Activated naive CD8-positive, alpha-beta T cell treated with anti-CD3 and anti-CD28 coated beads, Interleukin-2, amount 50 U/mL, for 16 hours (primary cell): ENCODE data around the gene ZNF519.
"Not testable (repeated sequence)": the region's sequence is repeated elsewhere in the genome, so short reads cannot be mapped to it uniquely, and the experiment has no call there.

Source experiments
- DNase-seq: peaks from one replicate; pipeline ENCODE4 v3.0.0-alpha.2; 2020; ENCODE audit warnings: low read depth, low spot score

ZNF519 gene

DNA sequence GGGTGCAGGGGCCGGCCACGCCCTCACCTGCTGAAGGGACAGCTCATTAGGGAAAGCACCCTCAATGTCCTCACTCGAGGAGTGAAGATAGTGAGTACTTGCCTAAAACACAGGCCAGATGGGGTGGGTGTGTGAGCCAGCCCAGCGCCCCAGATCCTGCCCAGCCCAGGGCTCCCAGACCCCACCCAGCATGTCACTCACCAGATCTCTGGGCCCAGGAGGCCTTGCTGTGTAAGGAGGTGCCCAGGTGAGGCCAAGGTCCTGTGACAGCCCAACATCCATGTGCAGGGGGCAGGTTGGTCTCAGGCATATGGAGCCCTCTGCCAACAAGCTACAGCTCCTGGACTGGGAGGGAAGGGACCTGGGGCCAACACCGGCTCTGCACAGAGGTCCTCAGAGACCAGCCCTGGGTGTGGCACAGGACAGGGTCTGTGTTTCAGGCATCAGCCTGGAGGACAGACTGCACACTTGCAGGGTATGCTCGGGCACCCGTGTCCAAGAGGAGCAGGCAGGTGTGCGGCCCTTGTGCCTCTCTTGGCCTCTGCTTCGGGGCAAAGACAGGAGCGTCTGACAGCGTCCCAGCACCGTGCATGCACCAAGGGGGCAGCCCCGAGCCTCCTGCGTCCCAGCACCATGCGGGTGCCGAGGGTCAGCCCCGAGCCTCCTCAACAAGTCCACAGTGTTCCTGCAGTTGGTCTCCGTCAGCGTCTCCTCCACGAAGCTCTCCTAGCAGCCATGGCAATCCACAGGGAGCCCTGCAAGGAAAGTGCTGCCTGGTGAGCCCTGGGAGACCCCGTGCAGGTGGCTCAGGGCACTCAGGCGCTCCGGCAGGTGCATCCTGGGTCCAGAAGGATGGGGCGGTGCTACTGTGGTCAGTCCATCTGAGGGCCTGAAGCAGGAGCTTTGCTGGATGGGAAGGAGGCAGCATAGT, 16.0 kb upstream of the ZNF519 start:
- not testable (repeated sequence) for DNase-seq

DNA sequence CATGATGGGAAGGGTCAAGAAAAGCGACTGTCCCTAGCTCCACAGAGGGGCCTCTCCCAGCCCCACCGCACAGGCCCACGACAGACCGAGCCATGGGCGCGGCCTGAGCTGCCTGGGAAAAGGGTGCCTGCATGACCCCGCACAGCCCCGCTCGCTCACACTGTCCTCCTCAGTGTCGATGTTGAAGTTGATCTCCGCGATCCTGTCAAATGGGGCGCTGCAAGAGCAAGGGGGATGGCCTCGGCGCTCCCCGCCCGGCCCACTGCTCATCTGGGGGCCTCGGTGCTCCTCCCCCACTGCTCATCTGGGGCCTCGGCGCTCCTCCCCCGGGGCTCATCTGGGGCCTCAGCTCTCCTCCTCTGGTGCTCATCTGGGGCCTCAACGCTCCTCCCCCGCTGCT, 14.5 kb upstream of the ZNF519 start:
- not testable (repeated sequence) for DNase-seq

- not testable (repeated sequence) for DNase-seq
Observed at GRCh38 chr18:14145581-14146338, 13.5 kb upstream of the ZNF519 start.

GRCh38 chr18:14145021-14145420, 12.8 kb upstream of the ZNF519 start:
- not testable (repeated sequence) for DNase-seq

DNA sequence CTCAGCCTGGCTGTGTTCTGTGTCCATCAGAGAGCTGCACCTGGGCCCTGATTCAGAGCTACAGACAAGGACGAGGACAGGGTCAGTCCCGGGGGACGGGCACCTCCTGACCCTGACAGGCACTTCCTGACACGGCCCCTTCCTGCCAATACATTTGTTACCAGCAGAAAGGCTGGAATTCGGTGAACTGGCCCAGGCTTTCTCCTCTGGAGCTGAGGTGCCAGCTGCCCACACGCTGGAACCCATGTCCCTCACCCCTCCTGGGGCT, 12.3 kb upstream of the ZNF519 start:
- no peak for DNase-seq

DNA sequence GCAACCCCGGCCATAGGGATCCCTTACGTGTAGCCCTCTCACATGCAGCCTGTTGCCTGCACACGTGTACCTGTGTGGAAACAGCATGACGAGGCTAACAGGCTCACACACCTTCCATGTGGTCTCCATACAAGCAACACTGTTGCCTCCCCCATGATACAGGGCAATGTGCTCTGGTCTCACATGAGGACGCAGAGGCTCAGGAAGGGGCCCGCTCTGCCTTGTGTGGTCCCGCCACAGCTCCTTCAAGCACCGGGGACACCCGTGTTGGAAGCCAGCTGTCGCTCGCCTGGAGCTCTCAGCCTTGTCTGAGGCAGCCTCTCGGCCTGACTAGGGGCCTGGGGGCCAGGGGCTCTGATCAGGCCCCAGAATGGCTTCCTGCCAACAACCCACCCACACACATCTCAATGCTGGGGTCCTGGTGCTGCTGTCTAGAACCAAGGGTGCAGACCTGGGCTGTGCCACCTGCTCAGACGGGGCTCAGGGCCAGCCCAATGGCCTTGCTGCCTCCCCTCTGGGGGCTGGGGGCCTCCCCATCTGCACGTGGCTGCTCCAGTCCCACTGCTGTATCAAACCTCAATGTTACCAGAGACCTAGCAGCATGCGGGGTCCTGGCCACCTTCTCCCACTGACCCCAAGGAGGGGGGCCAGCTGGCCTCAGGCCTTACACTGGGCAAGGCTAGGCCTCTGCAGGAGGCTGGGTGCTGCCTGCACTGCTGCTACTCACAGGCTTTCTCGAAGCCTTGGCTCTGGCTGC, 11.8 kb upstream of the ZNF519 start:
- not testable (repeated sequence) for DNase-seq

DNA sequence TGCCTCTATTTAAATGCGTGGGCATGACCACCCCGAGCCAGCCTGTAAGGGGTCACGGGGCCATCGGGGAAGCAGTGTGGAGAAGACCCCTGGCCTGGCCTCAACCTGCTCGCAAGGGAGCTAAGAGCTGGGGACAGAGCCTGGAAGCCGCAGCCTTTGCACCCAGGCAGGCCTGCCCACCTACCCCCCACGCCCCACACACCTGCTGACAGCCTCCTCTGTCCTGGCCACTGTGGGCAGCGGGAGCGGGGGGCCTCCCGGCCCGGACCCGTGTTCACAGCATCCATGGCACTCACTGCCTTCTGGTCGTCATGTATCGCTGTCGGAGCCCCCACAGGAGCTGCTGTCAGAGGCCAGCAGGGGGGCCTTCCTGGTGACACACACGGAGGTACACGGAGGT, 11.2 kb upstream of the ZNF519 start:
- not testable (repeated sequence) for DNase-seq

- not testable (repeated sequence) for DNase-seq
Observed at GRCh38 chr18:14142177-14142576, 9.9 kb upstream of the ZNF519 start.

DNA sequence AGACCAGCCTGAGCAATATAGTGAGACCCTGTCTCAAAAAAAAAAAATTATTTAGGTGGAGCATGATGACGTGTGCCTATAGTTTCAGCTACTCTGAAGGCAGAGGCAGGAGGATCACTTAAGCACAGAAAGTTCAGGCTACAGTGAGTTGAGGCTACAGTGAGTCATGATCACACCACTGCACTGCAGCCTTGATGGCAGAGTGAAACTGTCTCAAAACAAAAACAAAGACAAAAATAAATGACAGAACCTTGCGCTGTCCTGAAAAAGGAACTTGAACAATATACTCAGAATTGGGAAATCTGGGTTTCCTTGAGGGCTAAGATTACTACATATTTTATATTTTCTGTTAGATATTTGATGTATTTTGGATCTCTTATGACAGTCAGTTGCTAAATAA, 7.3 kb upstream of the ZNF519 start:
- DNase-seq = not testable (repeated sequence)

DNA sequence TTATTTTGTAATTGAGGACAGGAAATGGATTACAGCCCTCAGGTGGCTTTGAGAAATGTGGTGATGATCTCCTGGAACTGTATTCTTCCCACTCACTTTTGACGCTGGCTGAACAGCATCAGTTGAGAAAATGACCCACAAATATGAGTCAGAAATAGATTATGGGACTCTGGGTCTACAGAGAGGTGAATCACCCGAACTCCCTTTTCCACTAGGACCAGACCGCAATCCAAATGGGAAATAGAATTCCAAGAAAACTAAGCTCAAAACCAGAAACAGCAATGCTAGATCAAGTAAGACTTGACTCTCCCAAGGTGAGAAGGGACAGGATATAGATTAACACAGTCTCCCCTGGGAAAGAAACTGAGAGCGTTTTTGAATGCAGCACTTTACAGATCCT, 5.7 kb upstream of the ZNF519 start:
- not testable (repeated sequence) for DNase-seq

- not testable (repeated sequence) for DNase-seq
Observed at GRCh38 chr18:14131696-14132270, 452 bp downstream of the ZNF519 start.

DNA sequence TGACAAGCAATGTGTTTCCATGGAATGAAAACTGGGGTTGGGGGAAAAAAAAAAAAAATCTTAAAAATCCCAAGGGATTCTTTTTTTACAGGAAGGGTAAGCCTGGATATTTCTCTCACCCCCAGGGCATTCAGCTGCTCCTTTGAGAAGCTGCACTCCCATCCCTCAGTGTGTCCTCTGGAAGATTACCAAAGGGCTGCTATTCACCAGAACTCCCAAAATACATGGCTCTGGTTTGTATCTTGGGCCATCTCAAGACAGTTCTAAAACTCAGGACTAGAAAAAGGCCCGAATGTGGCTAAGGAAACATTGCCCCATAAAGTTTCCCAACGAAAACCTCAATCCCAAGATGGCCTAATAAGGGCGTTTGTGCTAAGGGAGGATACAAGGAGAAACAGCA, 1.4 kb downstream of the ZNF519 start:
- DNase-seq = not testable (repeated sequence)

GRCh38 chr18:14124689-14125088, 7.5 kb downstream of the ZNF519 start:
- no peak for DNase-seq

DNA sequence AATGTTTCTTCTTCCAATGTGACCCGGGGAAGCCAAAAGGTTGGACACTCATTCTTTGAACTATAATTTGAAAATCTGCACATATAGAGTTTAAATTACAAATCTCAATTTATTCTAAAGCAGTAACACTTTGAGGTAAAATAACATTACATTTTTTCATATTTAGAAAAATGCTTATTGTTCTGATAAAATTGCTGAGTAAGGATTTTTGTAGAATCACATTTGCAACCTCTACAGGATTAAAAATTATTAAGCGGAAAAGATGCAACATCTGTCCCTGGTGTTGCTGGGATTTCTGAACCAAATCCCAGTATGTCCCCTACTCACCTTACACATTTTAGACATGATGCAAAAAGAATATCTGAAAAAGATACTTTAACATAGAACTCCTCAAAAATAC, 10.1 kb downstream of the ZNF519 start:
- no peak for DNase-seq

GRCh38 chr18:14120926-14121325, 11.3 kb downstream of the ZNF519 start:
- DNase-seq = no peak

DNA sequence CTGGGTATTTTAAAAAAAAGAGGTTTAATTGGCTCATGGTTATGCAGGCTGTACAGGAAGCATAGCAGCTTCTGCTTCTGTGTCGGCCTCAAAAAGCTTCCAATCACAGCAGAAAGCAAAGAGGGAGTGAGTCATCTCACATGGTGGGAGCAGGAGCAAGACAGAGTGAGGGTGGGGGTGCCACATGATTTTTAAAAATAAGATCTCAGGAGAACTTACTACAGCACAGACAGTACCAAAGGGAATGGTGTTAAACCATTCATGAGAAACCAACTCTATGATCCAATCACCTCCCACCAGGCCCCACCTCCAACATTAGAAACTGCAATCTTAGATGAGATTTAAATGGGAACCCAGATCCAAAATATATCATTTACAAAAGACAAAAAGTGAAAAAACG, 14.6 kb downstream of the ZNF519 start:
- DNase-seq = no peak

DNA sequence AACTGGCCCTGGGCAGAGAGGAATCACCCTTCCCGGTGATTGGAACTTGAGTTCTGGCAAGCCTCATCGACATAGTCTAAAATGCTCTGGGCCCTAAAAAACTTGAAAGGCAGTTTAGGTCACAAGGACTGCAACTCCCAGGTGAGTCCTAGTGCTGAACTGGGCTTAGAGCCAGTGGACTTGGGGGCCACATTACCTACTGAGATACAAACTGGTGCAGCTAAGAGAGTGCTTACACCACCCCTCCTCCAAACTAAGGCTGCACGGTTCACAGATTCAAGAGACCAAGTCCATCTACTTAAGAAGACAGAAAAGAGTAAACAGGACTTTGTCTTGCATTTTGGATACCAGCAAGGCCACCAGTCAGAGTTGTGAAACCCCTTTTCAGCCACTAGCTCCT, 25.3 kb downstream of the ZNF519 start:
- no peak for DNase-seq

- no peak for DNase-seq
Observed at GRCh38 chr18:14104906-14105748, 27.1 kb downstream of the ZNF519 start.

DNA sequence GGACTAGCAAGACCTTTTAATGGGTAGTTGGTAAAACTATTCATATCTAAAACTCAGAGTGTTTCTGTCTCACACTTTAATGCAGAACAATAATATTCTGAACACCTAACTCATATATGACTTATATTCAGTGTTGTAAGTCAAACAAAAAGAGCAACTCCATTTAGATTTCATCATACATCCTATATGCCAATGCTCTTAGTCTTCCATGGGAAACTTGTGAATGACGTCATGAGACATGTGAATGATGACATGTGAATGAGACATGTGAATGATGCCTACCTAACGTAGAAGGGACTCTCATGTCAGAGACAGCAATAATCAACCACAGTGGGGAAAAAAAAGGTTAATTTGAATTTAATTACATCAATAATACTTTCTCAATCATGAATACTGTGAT, 28.0 kb downstream of the ZNF519 start:
- no peak for DNase-seq

DNA sequence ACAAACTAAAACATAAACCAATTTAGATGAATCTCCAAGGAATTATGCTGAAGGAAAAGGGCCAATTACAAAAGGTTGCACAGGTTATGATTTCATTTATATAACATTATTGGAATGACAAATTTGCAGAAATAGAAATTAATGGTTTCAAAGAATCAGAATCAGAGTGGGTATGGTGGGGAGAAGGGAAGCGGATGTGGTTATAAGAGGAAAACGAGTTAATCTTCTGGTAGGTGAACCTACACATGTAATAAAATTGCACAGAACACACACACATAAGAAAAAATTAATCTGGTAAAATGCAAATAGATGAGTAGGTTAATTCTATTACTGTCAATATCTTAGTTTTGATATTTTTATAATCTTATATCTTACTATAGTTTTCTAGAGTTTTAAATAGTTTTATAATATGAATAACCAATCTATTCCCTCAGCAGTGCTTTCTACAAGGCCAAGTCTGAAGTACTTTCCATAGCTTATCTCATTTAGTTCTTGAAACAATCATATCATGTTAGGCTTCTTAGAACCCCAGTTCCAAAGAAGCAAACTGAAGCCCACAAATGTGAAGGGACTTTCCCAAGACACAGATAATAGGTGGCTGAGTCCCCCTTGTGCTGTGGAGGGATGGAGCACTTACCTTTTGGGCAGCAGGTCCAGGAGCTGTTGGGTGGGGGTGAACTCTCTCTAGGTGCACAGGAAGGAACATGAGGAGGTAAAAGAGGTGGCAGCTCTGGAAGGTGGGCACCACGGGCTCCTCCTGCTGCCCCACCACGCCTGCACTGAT, 31.5 kb downstream of the ZNF519 start:
- no peak for DNase-seq
